Fibroblast of villous mesenchyme (primary cell): ENCODE results near the gene HYOU1. TPM values are rescaled to one million over a fixed set of nuclear protein-coding genes. Genes with fewer than 3 reads are reported as not detected.

Experiments used
- DNase-seq: peaks from one replicate; pipeline ENCODE4 v3.0.0-alpha.2; 2010; ENCODE audit warnings: low read depth
- H3K4me3 ChIP-seq: 2 replicates; pipeline ENCODE4 v1.5.1; 2011; ENCODE audit warnings: low read depth, mild to moderate bottlenecking, low read length
- CTCF ChIP-seq: IDR thresholded peaks from 2 replicates; pipeline ENCODE4 v1.5.1; 2012; ENCODE audit warnings: low read depth, mild to moderate bottlenecking, low read length; ENCODE audit not compliant: insufficient read depth
- total RNA-seq: library from RNA; depleted of rRNA; stranded (reverse); fragments of >200 nt; gene quantifications from 2 replicates; pipeline ENCODE4 v1.2.3, GENCODE V29; 2012

HYOU1 gene
- total RNA-seq, 1 donor = 174 TPM

GRCh38 chr11:119030029-119030328, 27.0 kb downstream of the HYOU1 start:
- H3K4me3 ChIP-seq = peak overlapping the region; percentile 94
- no peak for DNase-seq

DNA sequence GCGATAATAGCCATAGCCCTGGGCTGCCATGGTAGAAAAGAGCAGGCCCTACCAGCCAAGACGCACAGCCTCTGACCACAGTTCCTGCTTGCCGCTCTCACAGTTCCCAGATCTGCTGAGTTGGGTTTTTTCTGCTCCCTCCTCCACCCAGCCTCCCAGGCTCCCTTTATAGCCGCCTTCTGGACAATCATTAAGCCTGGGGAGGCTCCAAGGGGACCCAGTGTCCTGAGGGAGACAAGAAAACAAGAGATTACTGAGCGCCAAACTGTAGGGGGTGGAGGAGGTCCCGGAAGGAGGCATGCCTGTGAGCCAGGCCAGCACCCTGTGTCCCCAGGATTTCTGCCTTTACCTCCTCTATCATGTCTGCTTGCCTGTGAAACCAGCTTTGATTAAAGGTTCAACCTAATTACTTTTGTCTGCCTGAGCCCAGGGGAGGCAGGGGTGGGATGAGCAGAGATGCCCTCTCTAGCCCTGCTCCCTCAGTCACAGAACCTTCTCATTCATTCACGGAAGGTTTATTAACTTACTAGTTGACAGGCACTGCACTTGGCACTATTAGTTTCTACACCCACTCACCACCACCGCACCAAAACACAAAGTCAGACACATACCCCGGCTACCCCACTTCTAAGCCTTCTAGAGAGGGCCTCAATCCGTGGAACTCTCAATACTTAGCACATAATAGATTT, 27.5 kb downstream of the HYOU1 start:
- TF ChIP-seq CTCF = no peak
- no peak for DNase-seq

More at GRCh38 chr11:119030029-119030328, 27.0 kb downstream of the HYOU1 start:
- no peak for TF ChIP-seq CTCF

DNA sequence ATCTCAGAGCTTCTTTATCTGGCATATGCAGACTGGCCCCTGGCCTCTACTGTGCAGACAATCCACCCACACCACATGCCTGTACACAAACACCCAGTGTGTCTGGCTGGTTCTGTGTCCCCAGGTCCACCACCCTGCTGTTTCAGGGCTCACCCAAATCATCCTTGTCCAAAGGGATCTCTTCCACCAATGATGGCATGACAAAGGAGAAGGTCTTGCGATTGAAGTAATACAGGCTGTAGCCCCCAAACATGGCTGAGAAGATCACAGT, 28.0 kb downstream of the HYOU1 start:
- no peak for TF ChIP-seq CTCF
- DNase-seq = no peak
- H3K4me3 ChIP-seq = no peak overlapping the region

More for the DNA sequence above, 27.5 kb downstream of the HYOU1 start:
- H3K4me3 ChIP-seq = peak overlapping the region; percentile 94

GRCh38 chr11:119028346-119029068, 28.5 kb downstream of the HYOU1 start:
- no peak for TF ChIP-seq CTCF
- H3K4me3 ChIP-seq = no peak overlapping the region
- DNase-seq = no peak

- DNase-seq = no peak
- no peak for TF ChIP-seq CTCF
- H3K4me3 ChIP-seq = no peak overlapping the region
These were observed 29.3 kb downstream of the HYOU1 start for GRCh38 chr11:119027561-119028345.

DNA sequence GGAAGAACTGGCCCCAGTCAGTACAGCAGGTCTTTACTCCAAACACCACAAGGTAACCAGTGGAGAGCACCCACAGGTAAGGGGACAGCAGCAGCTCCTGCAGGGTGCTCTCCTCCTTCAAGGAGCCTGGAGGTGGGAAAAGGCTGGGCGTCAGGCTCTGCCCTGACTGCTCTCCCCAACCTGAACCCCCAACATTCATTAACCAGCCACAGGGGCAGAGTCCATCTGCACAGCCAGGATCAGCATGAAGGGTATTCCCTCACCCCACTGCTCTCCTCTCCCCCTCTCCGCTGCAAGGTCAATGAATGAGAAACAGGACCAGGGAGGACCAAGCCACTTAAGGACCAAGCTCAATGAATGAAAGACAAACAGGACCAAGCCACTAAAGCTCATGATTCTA, 30.0 kb downstream of the HYOU1 start:
- no peak for TF ChIP-seq CTCF
- no peak overlapping the region for H3K4me3 ChIP-seq
- DNase-seq = no peak
